Panc1 (cell line): ENCODE results near the gene FBXL14.
"Not testable (repeated sequence)": the region's sequence is repeated elsewhere in the genome, so short reads cannot be mapped to it uniquely, and the experiment has no call there.

Experiments
- CTCF ChIP-seq: fragments of 450-650 bp; IDR thresholded peaks from 2 replicates; pipeline ENCODE4 v1.5.1; 2017; ENCODE audit warnings: mild to moderate bottlenecking
- POLR2AphosphoS5 ChIP-seq: IDR thresholded peaks from 2 replicates; pipeline ENCODE4 v1.6.1; 2012; ENCODE audit warnings: mild to moderate bottlenecking, low read depth, low read length, moderate library complexity
- REST ChIP-seq, 2 experiments: IDR thresholded peaks; 2 replicates each; pipeline ENCODE4 v1.6.1; 2011 to 2012; ENCODE audit warnings: low read depth in 2 of 2, control low read depth in 1 of 2, low read length in 1 of 2, mild to moderate bottlenecking in 1 of 2, moderate library complexity in 1 of 2; ENCODE audit not compliant: insufficient read depth in 1 of 2
- SIN3A ChIP-seq: IDR thresholded peaks from 2 replicates; pipeline ENCODE4 v1.6.1; 2012; ENCODE audit warnings: low read depth, mild to moderate bottlenecking, low read length, moderate library complexity, borderline replicate concordance; ENCODE audit not compliant: insufficient read depth

- not testable (repeated sequence) for TF ChIP-seq POLR2AphosphoS5; SIN3A; CTCF; REST (IDR thresholded peaks at IDR 0.05; ENCODE audit: insufficient read depth in 1 of 2, low read depth in 2 of 2, low read length in 1 of 2)
Observed at GRCh38 chr12:1558108-1558507, 36.3 kb downstream of the FBXL14 start.
